ENCODE data around the gene COL8A2.

GRCh38 chr1:36153476-36153875 lies 28.5 kb upstream of the COL8A2 start:
- TF ChIP-seq CTCF (IDR thresholded peaks at IDR 0.05; ENCODE audit: extremely low read depth in 1 of 2, insufficient read depth in 1 of 2, low read depth in 1 of 2, low read length in 2 of 2) = no peak
- no peak for TF ChIP-seq EZH2 (IDR thresholded peaks at IDR 0.05; ENCODE audit: borderline replicate concordance, low read depth, low read length, severe bottlenecking)

All from endothelial cell of umbilical vein (primary cell).